ENCODE results near the gene BMPR1A. TPM values are rescaled to one million over a fixed set of nuclear protein-coding genes. Genes with fewer than 3 reads are reported as not detected.
A peak's percentile ranks its signal among the peaks of the same experiment; 100 is the strongest.

BMPR1A gene
- total and polyA plus RNA-seq, 10 of the 15 experiments (the other 5 are each of a cell fraction or from before 2014, with no cell fraction given), result 2.3 to 22.7 (median 13.1) TPM

GRCh38 chr10:86712317-86712707 lies 44.1 kb upstream of the BMPR1A start (continued):
- TF ChIP-seq ZNF687 (IDR thresholded peaks at IDR 0.05) (peak; percentile 28; the same call in 1 of the 2 replicates), EP300 (IDR thresholded peaks at IDR 0.05; ENCODE audit: borderline replicate concordance in 1 of 2, control insufficient read depth in 1 of 2, low read depth in 2 of 2, low read length in 2 of 2) (no peak)

GRCh38 chr10:86715156-86715795 lies 41.1 kb upstream of the BMPR1A start:
- FAIRE-seq (no peak), DNase-seq (ENCODE audit: low read depth, low spot score) (no peak), ATAC-seq (no peak)
- H3K79me2 ChIP-seq (ENCODE audit: control insufficient read depth, insufficient read depth, low read length), result no peaks in the 10 kb centered on the region
- no peak overlapping the region for H3K4me2 ChIP-seq (ENCODE audit: control insufficient read depth, insufficient read depth)
- H3K9me3 ChIP-seq (replicated peaks; ENCODE audit: control insufficient read depth, insufficient read depth, low read length), result no peaks in the 10 kb centered on the region
- no peak overlapping the region for H2AFZ ChIP-seq (ENCODE audit: control insufficient read depth, low read depth, low read length)
- intact Hi-C loops (cut with micrococcal nuclease; ENCODE audit: unreplicated experiment) (loop anchor here (10.0 kb wide), 1 partner anchor 80 kb away; no protein-coding TSS in a partner anchor), in situ Hi-C loops (cut with MboI) (no loop called here)
- peaks cover 4% of the 10 kb centered on the region; the same call in 1 of the 2 replicates for H3K4me1 ChIP-seq (ENCODE audit: control insufficient read depth, insufficient read depth, low read length)
- SMC1A ChIA-PET (ENCODE audit: uncharacterized antibody, unreplicated experiment), result interaction anchor here (0.6 to 2.0 kb wide), 2 partner anchors 18 to 262 kb away, joined by 3 to 7 read pairs; no protein-coding TSS in a partner anchor
- BruUV-seq (replicated peaks), result no TSS peak
- H3K36me3 ChIP-seq (ENCODE audit: control insufficient read depth in 2 of 2, insufficient read depth in 2 of 2, low read length in 1 of 2), result no peaks in the 10 kb centered on the region
- H3K9ac ChIP-seq (ENCODE audit: control insufficient read depth, insufficient read depth, low read length), result no peak overlapping the region
- WGBS (ENCODE audit: insufficient coverage, insufficient replicate concordance, low lambda C conversion rate, missing lambda C conversion rate), result 55% methylated on average over 5 of the region's 6 CpGs
- POLR2A ChIA-PET, result no interaction called here
- no peaks in the 10 kb centered on the region for H4K20me1 ChIP-seq (ENCODE audit: control insufficient read depth, insufficient read depth)
- RAD21 ChIA-PET (ENCODE audit: unreplicated experiment), result interaction anchor here (1.0 kb wide), 1 partner anchor 18 kb away, joined by 3 read pairs; no protein-coding TSS in a partner anchor
- no peak overlapping the region for H3K4me3 ChIP-seq
- no peaks in the 10 kb centered on the region for H3K27me3 ChIP-seq (replicated peaks in 1 of 2; ENCODE audit: control insufficient read depth in 2 of 2, insufficient read depth in 2 of 2, low read length in 1 of 2)
- CTCF ChIA-PET, result interaction anchor here (1.0 to 1.5 kb wide), 2 partner anchors 78 to 184 kb away, joined by 3 to 7 read pairs; no protein-coding TSS in a partner anchor
- H3K27ac ChIP-seq (ENCODE audit: control insufficient read depth, insufficient read depth), result no peak overlapping the region
- no peak for TF ChIP-seq ZNF592 (IDR thresholded peaks at IDR 0.05)
- no peak for TF ChIP-seq HCFC1 (IDR thresholded peaks at IDR 0.05; ENCODE audit: low read length)
- no peak for TF ChIP-seq NRF1 (conservative IDR thresholded peaks at IDR 0.05; ENCODE audit: low read depth, low read length)
- no peak for TF ChIP-seq PRDM15 (CRISPR knock-in tag; IDR thresholded peaks at IDR 0.05)
- TF ChIP-seq HDAC2 (IDR thresholded peaks at IDR 0.05), result no peak
- no peak for TF ChIP-seq CBX5 (IDR thresholded peaks at IDR 0.05; ENCODE audit: low read depth)
- no peak for TF ChIP-seq CBX3 (IDR thresholded peaks at IDR 0.05; ENCODE audit: borderline replicate concordance, low read depth)

Data from GM12878 (cell line).